HEK293T (cell line): ENCODE data around the gene TBX1.

ENCODE experiments used
- BHLHE40 ChIP-seq: fragments of 450-650 bp; IDR thresholded peaks from 2 replicates; pipeline ENCODE4 v1.6.1; 2016; ENCODE audit warnings: mild to moderate bottlenecking, moderate library complexity, borderline replicate concordance
- ELF4 ChIP-seq: fragments of 450-650 bp; IDR thresholded peaks from 2 replicates; pipeline ENCODE4 v1.6.1; 2017; ENCODE audit warnings: antibody characterized with exemption
- HDGF ChIP-seq: fragments of 450-650 bp; IDR thresholded peaks from 2 replicates; pipeline ENCODE4 v1.6.1; 2017; ENCODE audit warnings: antibody characterized with exemption, borderline replicate concordance
- L3MBTL2 ChIP-seq: fragments of 450-650 bp; conservative IDR thresholded peaks from 2 replicates; pipeline ENCODE4 v1.6.1; 2016; ENCODE audit warnings: mild to moderate bottlenecking
- NFRKB ChIP-seq: fragments of 450-650 bp; IDR thresholded peaks from 2 replicates; pipeline ENCODE4 v1.6.1; 2016; ENCODE audit warnings: mild to moderate bottlenecking, moderate library complexity
- SP1 ChIP-seq: fragments of 450-650 bp; IDR thresholded peaks from 2 replicates; pipeline ENCODE4 v1.6.1; 2017
- ZNF384 ChIP-seq: fragments of 450-650 bp; IDR thresholded peaks from 2 replicates; pipeline ENCODE4 v1.6.1; 2016

DNA sequence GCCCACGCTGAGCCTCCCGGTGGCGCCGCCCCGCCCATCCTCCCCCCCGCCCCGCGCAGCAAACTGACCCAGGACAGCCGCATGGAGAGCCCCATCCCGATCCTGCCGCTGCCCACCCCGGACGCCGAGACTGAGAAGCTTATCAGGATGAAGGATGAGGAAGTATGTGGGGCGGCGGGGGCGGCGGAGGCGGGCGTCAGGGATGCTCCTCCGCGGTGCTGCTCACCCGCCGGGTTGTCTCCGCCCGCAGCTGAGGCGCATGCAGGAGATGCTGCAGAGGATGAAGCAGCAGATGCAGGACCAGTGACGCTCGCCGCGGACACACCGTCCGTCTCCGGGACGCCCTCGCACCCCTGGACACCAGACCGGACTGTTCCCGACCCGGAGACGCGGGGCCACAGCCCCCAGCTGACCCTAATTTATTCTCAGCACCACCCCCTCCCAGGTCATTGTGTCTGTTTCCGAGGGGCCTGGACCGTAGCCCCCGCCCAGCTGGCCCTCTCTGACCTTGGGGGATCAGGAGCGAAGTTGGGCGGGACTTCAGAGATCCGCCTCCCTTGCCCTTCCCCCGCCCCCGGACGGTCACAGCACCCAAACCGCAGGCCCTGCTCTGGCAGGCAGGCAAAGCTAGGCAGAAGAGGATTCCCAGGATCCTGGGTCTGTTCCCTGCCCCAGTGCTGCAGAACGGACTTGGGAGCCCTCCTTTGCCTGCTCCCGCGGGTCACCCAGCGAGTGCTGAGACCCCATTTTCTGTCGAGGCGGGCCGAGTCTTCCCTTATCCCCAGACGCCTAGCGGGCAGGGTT, 38.2 kb upstream of the TBX1 start:
- TF ChIP-seq ZNF384 (no peak), ELF4 (no peak), HDGF (no peak), BHLHE40 (no peak), NFRKB (no peak), SP1 (no peak), L3MBTL2 (no peak)
